Spleen (tissue), 11 donors: ENCODE data around the gene TCEA2. TPM values are rescaled to one million over a fixed set of nuclear protein-coding genes. Genes with fewer than 3 reads are reported as not detected.

Experiments used
- DNase-seq: peaks from one replicate; pipeline ENCODE4 v3.0.0-alpha.2; 2020
- H3K27ac ChIP-seq, 8 donors: fragments of 200-600 bp; sonication (generic) in 7 of 8; 1 replicate in 4 of 8; 2 replicates in 4 of 8; pipeline versions ENCODE4 v1.5.0 to v1.8.0; 2016 to 2021; ENCODE audit warnings: inconsistent platforms in 4 of 8, mild to moderate bottlenecking in 4 of 8, moderate library complexity in 1 of 8
- H3K27me3 ChIP-seq, 7 donors: fragments of 200-600 bp; sonication (generic) in 6 of 7; replicated peaks in 1 of 7; 1 replicate in 4 of 7; 2 replicates in 3 of 7; pipeline versions ENCODE4 v1.5.0 to v1.8.0; 2016 to 2021; ENCODE audit warnings: inconsistent platforms in 3 of 7, mild to moderate bottlenecking in 1 of 7
- H3K36me3 ChIP-seq, 6 donors: fragments of 200-600 bp; sonication (generic) in 5 of 6; 1 replicate in 4 of 6; 2 replicates in 2 of 6; pipeline versions ENCODE4 v1.5.0 to v1.8.0; 2016 to 2021; ENCODE audit warnings: inconsistent platforms in 2 of 6
- H3K4me1 ChIP-seq, 6 donors: fragments of 200-600 bp; sonication (generic) in 5 of 6; 1 replicate in 3 of 6; 2 replicates in 3 of 6; pipeline versions ENCODE4 v1.5.0 to v1.8.0; 2016 to 2021; ENCODE audit warnings: inconsistent platforms in 3 of 6
- H3K4me3 ChIP-seq, 8 donors: fragments of 200-600 bp; sonication (generic) in 7 of 8; 1 replicate in 4 of 8; 2 replicates in 4 of 8; pipeline versions ENCODE4 v1.5.0 to v1.8.0; 2016 to 2021; ENCODE audit warnings: inconsistent platforms in 4 of 8, mild to moderate bottlenecking in 4 of 8, moderate library complexity in 2 of 8
- H3K9me3 ChIP-seq, 8 donors: fragments of 200-600 bp; sonication (generic) in 7 of 8; 1 replicate in 4 of 8; 2 replicates in 4 of 8; pipeline versions ENCODE4 v1.5.0 to v1.8.0; 2016 to 2021; ENCODE audit warnings: inconsistent platforms in 4 of 8
- POLR2A ChIP-seq, 3 donors: fragments of 450-650 bp; IDR thresholded peaks; one replicate each; pipeline ENCODE4 v1.5.1; 2017; ENCODE audit warnings: antibody characterized with exemption in 3 of 3, mild to moderate bottlenecking in 1 of 3
- POLR2AphosphoS5 ChIP-seq, 3 donors: sonication (generic); formaldehyde crosslinking; IDR thresholded peaks; one replicate each; pipeline ENCODE4 v1.5.1; 2017; ENCODE audit warnings: antibody characterized with exemption in 3 of 3
- WGBS, 5 donors: extraction: QIAGEN DNeasy Blood & Tissue Kit in 3 of 5; methylation state at CpG; one replicate each; pipeline versions ENCODE4 v1.1.5 to v1.1.7; 2013 to 2018; 5-methylcytosine and 5-hydroxymethylcytosine counted together
- intact Hi-C: fragments of 100-400 bp; cut with DNase I; formaldehyde crosslinking; loops from one replicate; pipeline ENCODE4 v1.15.0; 2023; ENCODE audit warnings: low total_unique reads
- polyA plus RNA-seq, 3 donors: library from polyadenylated mRNA; stranded (reverse); fragments of 200-250 nt; gene quantifications; one replicate each; pipeline ENCODE4 v1.2.1, GENCODE V29; 2013
- total RNA-seq, 7 donors: library from RNA; depleted of rRNA in 3 of 7; stranded (reverse); fragments of >200 nt in 3 of 7; fragmentation: NEBNext Ultra II Directional in 4 of 7; extraction: Animal tissue kit (Norgen Biotek cat#: 25700) in 4 of 7; gene quantifications; one replicate each; pipeline versions ENCODE4 v1.1.0 to v1.2.1, GENCODE V29; 2016 to 2021
- TF ChIP-seq, protein P1 (sequence below), 11 experiments: fragments of 200-600 bp in 7 of 11; fragments of 450-650 bp in 4 of 11; sonication (generic) in 4 of 11; IDR thresholded peaks in 8 of 11; conservative IDR thresholded peaks in 3 of 11; 1 replicate in 7 of 11; 2 replicates in 4 of 11; pipeline versions ENCODE4 v1.4.0 to v1.8.0; 2016 to 2021; ENCODE audit warnings: antibody characterized with exemption in 11 of 11, inconsistent platforms in 4 of 11, mild to moderate bottlenecking in 1 of 11
- donor health status: healthy with polysubstance abuse.
- donor health status: DM: no; HTN: no; CAD: no; lungs with moderate emphysema.
- donor health status: DM: no; HTN: no; CAD: no.
- donor health status: Bipolar disorder and iron deficiency.
- donor health status: healthy.
- donor health status: DM: no; HTN: no; CAD: no.
- donor health status: DM: yes; HTN: yes; CAD: no.

The TCEA2 gene
- total and polyA plus RNA-seq, 10 donors: 18.6 to 60.8 (median 43.2) TPM

DNA sequence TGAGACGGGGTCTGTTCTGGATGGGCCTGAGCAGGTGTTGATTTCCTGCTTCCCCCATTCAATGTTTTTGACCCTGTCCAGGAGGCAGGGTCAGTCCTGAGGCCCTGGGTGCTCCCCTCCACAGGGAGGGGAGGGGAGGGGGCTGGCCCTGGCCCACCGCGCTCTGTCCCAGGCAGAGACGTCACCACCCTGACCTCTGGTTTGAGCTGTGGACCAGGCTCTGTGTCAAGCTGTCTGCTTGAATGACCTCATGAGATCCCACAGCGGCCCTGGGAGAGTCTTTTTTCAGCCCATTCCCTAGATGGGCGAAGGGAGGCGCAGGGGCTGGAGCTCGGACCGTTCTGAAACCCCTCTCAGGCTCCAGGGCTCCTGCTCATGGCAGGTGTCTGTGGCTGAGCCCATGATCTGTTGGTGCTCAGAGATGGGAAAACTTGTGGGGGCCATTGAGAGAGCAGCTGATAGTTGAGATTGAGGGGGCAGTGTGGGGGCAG lies 30.1 kb downstream of the TCEA2 start:
- TF ChIP-seq POLR2A (IDR thresholded peaks at IDR 0.05) (no peak), POLR2AphosphoS5 (IDR thresholded peaks at IDR 0.05) (no peak)
- TF ChIP-seq, protein P1, sequence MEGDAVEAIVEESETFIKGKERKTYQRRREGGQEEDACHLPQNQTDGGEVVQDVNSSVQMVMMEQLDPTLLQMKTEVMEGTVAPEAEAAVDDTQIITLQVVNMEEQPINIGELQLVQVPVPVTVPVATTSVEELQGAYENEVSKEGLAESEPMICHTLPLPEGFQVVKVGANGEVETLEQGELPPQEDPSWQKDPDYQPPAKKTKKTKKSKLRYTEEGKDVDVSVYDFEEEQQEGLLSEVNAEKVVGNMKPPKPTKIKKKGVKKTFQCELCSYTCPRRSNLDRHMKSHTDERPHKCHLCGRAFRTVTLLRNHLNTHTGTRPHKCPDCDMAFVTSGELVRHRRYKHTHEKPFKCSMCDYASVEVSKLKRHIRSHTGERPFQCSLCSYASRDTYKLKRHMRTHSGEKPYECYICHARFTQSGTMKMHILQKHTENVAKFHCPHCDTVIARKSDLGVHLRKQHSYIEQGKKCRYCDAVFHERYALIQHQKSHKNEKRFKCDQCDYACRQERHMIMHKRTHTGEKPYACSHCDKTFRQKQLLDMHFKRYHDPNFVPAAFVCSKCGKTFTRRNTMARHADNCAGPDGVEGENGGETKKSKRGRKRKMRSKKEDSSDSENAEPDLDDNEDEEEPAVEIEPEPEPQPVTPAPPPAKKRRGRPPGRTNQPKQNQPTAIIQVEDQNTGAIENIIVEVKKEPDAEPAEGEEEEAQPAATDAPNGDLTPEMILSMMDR (IDR thresholded peaks at IDR 0.05 in 8 of 11, conservative IDR thresholded peaks at IDR 0.05 in 3 of 11): no peak
- no peaks in the 10 kb centered on the region for H3K27me3 ChIP-seq
- no peaks in the 10 kb centered on the region for H3K9me3 ChIP-seq
- H3K36me3 ChIP-seq: peaks cover 0 to 22% (median 1%) of the 10 kb centered on the region in 6 donors
- H3K4me1 ChIP-seq: peaks cover 0 to 4% (median 0%) of the 10 kb centered on the region in 6 donors
- no peak overlapping the region for H3K27ac ChIP-seq
- intact Hi-C loops: no loop called here
- no peak overlapping the region for H3K4me3 ChIP-seq
- 45 to 87% (median 67%) methylated on average over 7 to 9 of the region's 9 CpGs for WGBS, 5 donors
- no peak for DNase-seq

DNA sequence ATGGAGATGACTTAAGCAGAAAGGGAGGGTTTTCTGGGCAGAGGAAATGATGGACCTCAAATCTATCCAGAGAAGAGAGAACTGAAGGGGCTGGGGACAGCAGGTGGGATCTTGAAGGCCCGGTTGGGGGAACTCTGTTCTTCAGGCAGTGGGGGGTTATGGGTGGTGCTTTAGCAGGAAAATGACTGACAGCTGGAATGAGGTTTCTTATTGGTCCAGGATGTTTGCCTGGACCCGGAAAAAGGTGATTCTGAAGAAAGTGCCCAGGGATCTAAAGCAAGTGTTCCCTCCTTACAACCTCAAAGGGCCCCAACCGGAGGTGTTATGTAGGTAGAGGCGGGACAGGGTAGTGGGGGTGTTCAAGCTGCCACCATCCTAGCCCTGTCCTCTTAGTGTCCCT lies 32.5 kb downstream of the TCEA2 start:
- no peak overlapping the region for H3K4me3 ChIP-seq
- H3K36me3 ChIP-seq: peaks cover 0 to 43% (median 13%) of the 10 kb centered on the region in 6 donors
- intact Hi-C loops: no loop called here
- TF ChIP-seq POLR2A (IDR thresholded peaks at IDR 0.05): no peak
- TF ChIP-seq POLR2AphosphoS5 (IDR thresholded peaks at IDR 0.05): no peak
- TF ChIP-seq, protein P1 (IDR thresholded peaks at IDR 0.05 in 8 of 11, conservative IDR thresholded peaks at IDR 0.05 in 3 of 11): no peak
- no peaks in the 10 kb centered on the region for H3K9me3 ChIP-seq
- H3K27ac ChIP-seq: no peak overlapping the region
- peaks cover 0 to 4% (median 0%) of the 10 kb centered on the region in 7 donors for H3K27me3 ChIP-seq
- H3K4me1 ChIP-seq: peaks cover 0 to 13% (median 5%) of the 10 kb centered on the region in 6 donors
- WGBS, 5 donors: 83 to 92% (median 85%) methylated on average over 4 of the region's 4 CpGs
- no peak for DNase-seq

DNA sequence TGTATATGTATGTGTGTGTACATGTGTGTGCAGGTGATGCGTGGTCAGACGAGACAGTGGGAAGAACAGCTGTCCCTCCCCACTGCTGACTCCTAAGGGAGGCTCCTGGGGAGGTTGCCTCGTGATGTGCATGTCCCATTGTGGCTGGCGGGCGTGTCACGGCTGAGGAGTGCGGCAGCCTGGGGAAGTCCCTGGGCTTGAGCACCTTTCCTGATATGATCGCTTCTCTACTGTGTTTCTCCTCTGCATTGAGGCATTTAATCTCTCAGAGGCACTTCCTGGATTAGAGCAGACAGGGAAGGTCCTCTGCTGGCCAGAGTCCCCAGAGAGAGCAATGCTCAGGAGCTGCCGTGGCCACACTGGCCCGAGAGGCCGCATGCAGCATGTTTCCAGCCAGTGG lies 32.9 kb downstream of the TCEA2 start:
- 82 to 92% (median 87%) methylated on average over 10 to 11 of the region's 11 CpGs for WGBS, 5 donors
- intact Hi-C loops: no loop called here
- DNase-seq: no peak
- Histone ChIP-seq H3K4me1 (peaks cover 0 to 16% (median 5%) of the 10 kb centered on the region in 6 donors), H3K27me3 (peaks cover 0 to 9% (median 2%) of the 10 kb centered on the region in 7 donors), H3K27ac (no peak overlapping the region), H3K9me3 (no peaks in the 10 kb centered on the region), H3K36me3 (peaks cover 0 to 43% (median 13%) of the 10 kb centered on the region in 6 donors), H3K4me3 (no peak overlapping the region)
- TF ChIP-seq, protein P1 (IDR thresholded peaks at IDR 0.05 in 8 of 11, conservative IDR thresholded peaks at IDR 0.05 in 3 of 11): no peak
- no peak for TF ChIP-seq POLR2AphosphoS5 (IDR thresholded peaks at IDR 0.05)
- TF ChIP-seq POLR2A (IDR thresholded peaks at IDR 0.05): no peak

DNA sequence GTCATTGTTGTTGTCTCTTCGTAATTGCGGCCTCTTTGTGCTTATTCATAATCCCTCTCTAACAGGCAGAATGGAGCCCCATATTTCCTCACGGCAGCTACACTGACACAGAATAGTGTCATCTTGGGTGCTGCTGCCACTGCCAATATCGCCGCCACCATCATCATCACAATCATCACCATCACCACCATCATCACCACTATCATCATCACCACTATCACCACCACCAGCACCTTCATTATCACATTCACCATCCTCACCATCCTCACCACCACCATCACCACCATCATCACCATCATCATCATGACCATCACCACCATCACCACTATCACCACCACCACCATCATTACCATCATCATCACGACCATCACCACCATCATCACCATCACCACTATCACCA lies 33.5 kb downstream of the TCEA2 start:
- DNase-seq: no peak
- TF ChIP-seq POLR2AphosphoS5 (IDR thresholded peaks at IDR 0.05) (no peak), POLR2A (IDR thresholded peaks at IDR 0.05) (no peak)
- TF ChIP-seq, protein P1 (IDR thresholded peaks at IDR 0.05 in 8 of 11, conservative IDR thresholded peaks at IDR 0.05 in 3 of 11): no peak
- no peak overlapping the region for H3K4me3 ChIP-seq
- H3K4me1 ChIP-seq: peaks cover 0 to 22% (median 8%) of the 10 kb centered on the region in 6 donors
- peaks cover 0 to 15% (median 8%) of the 10 kb centered on the region in 7 donors for H3K27me3 ChIP-seq
- intact Hi-C loops: no loop called here
- WGBS, 5 donors: 80 to 96% (median 83%) methylated on average over 6 of the region's 6 CpGs
- H3K27ac ChIP-seq: no peak overlapping the region
- peaks cover 0 to 43% (median 13%) of the 10 kb centered on the region in 6 donors for H3K36me3 ChIP-seq
- no peaks in the 10 kb centered on the region for H3K9me3 ChIP-seq
